SK-N-SH (cell line): ENCODE measurements around the gene IGSF23. TPM values are rescaled to one million over a fixed set of nuclear protein-coding genes. Genes with fewer than 3 reads are reported as not detected.

Experiments
- CTCF ChIA-PET: fragments of 300-600, 350-600 bp; formaldehyde crosslinking; extraction: SDS; loops from one replicate; lab custom pipeline; 2021; lab: Yijun Ruan, JAX
- POLR2A ChIA-PET: fragments of 350-600 bp; sonication (Branson Sonifier 250); formaldehyde crosslinking; extraction: SDS; loops from one replicate; lab custom pipeline; 2020; ENCODE audit warnings: antibody characterized with exemption, inconsistent platforms; lab: Yijun Ruan, JAX
- DNase-seq: peaks from one replicate; pipeline ENCODE4 v3.0.0; 2012
- H2AFZ ChIP-seq: fragments of 200-600 bp; sonication (generic); 2 replicates; pipeline ENCODE4 v1.8.1; 2016; ENCODE audit warnings: antibody characterized with exemption, mild to moderate bottlenecking, low read depth
- H3F3A ChIP-seq: fragments of 200-600 bp; sonication (generic); replicated peaks from 2 replicates; pipeline ENCODE3; 2016; ENCODE audit warnings: antibody characterized with exemption, mild to moderate bottlenecking; ENCODE audit not compliant: insufficient read depth
- H3K27ac ChIP-seq, 2 experiments: fragments of 200-500 bp in 1 of 2; fragments of 200-600 bp in 1 of 2; sonication (Bioruptor generic) in 1 of 2; sonication (generic), shearing (Covaris generic) in 1 of 2; 2 replicates each; pipeline versions ENCODE4 v1.5.1 to v1.6.1; 2014 to 2016; ENCODE audit warnings: low read depth in 2 of 2, inconsistent platforms in 1 of 2, low read length in 1 of 2, mild to moderate bottlenecking in 1 of 2, mixed read lengths in 1 of 2
- H3K27me3 ChIP-seq: fragments of 200-600 bp; sonication (generic), shearing (Covaris generic); 2 replicates; pipeline ENCODE4 v1.6.1; 2016; ENCODE audit warnings: mixed run types; ENCODE audit not compliant: insufficient read depth
- H3K36me3 ChIP-seq, 2 experiments: fragments of 200-500 bp in 1 of 2; fragments of 200-600 bp in 1 of 2; sonication (Bioruptor generic) in 1 of 2; sonication (generic) in 1 of 2; replicated peaks in 1 of 2; 2 replicates each; pipeline versions ENCODE3 to v1.5.1; 2014 to 2016; ENCODE audit warnings: low read length in 1 of 2, mild to moderate bottlenecking in 1 of 2; ENCODE audit not compliant: insufficient read depth in 2 of 2, control insufficient read depth in 1 of 2
- H3K4me1 ChIP-seq, 2 experiments: fragments of 200-500 bp in 1 of 2; fragments of 200-600 bp in 1 of 2; sonication (Bioruptor generic) in 1 of 2; sonication (generic), shearing (Covaris generic) in 1 of 2; 2 replicates each; pipeline versions ENCODE4 v1.5.1 to v1.6.1; 2014 to 2016; ENCODE audit warnings: low read depth in 1 of 2, low read length in 1 of 2, mixed run types in 1 of 2; ENCODE audit not compliant: insufficient read depth in 2 of 2, control insufficient read depth in 1 of 2
- H3K4me2 ChIP-seq: fragments of 200-600 bp; sonication (generic), shearing (Covaris generic); 2 replicates; pipeline ENCODE4 v1.6.1; 2017; ENCODE audit warnings: mixed run types
- H3K4me3 ChIP-seq, 2 experiments: fragments of 200-500 bp in 1 of 2; fragments of 200-600 bp in 1 of 2; sonication (Bioruptor generic) in 1 of 2; sonication (generic), shearing (Covaris generic) in 1 of 2; 2 replicates each; pipeline versions ENCODE4 v1.5.1 to v1.8.1; 2014 to 2016; ENCODE audit warnings: low read depth in 2 of 2, inconsistent platforms in 1 of 2, low read length in 1 of 2, mild to moderate bottlenecking in 1 of 2, mixed read lengths in 1 of 2, moderate library complexity in 1 of 2
- H3K79me2 ChIP-seq: fragments of 200-600 bp; sonication (generic); 2 replicates; pipeline ENCODE4 v1.8.1; 2017; ENCODE audit warnings: mild to moderate bottlenecking; ENCODE audit not compliant: insufficient read depth
- H3K9ac ChIP-seq: fragments of 200-600 bp; sonication (generic); 2 replicates; pipeline ENCODE4 v1.6.1; 2017; ENCODE audit warnings: mixed run types
- H3K9me2 ChIP-seq: fragments of 200-600 bp; sonication (generic); 2 replicates; pipeline ENCODE4 v1.6.1; 2017; ENCODE audit warnings: mixed run types
- H3K9me3 ChIP-seq: fragments of 200-600 bp; sonication (generic); 2 replicates; pipeline ENCODE4 v1.6.1; 2017; ENCODE audit warnings: mixed run types, mild to moderate bottlenecking, moderate library complexity
- H4K20me1 ChIP-seq: fragments of 200-600 bp; sonication (generic); 2 replicates; pipeline ENCODE4 v1.6.1; 2017; ENCODE audit warnings: mild to moderate bottlenecking, mixed run types; ENCODE audit not compliant: insufficient read depth
- CTCF ChIP-seq: fragments of 200-600 bp; sonication (generic); IDR thresholded peaks from 2 replicates; pipeline ENCODE4 v1.6.1; 2017; ENCODE audit warnings: antibody characterized with exemption, mild to moderate bottlenecking, moderate library complexity
- FOSL2 ChIP-seq: IDR thresholded peaks from 2 replicates; pipeline ENCODE4 v1.4.0; 2012; ENCODE audit warnings: low read depth, mild to moderate bottlenecking, moderate library complexity, borderline replicate concordance
- FOXJ3 ChIP-seq: sonication (generic); formaldehyde crosslinking; IDR thresholded peaks from 2 replicates; pipeline ENCODE4 v1.5.1; 2020; ENCODE audit warnings: mild to moderate bottlenecking, missing genetic modification reagents
- FOXM1 ChIP-seq: IDR thresholded peaks from 2 replicates; pipeline ENCODE4 v1.4.0; 2012; ENCODE audit warnings: low read depth, mild to moderate bottlenecking
- GABPA ChIP-seq: IDR thresholded peaks from 2 replicates; pipeline ENCODE4 v1.4.0; 2012; ENCODE audit warnings: low read depth, mild to moderate bottlenecking
- GATA2 ChIP-seq: sonication (generic); formaldehyde crosslinking; IDR thresholded peaks from 2 replicates; pipeline ENCODE4 v1.5.0; 2020; ENCODE audit warnings: mild to moderate bottlenecking, missing genetic modification reagents
- JUND ChIP-seq: IDR thresholded peaks from 2 replicates; pipeline ENCODE4 v1.4.0; 2012
- MXI1 ChIP-seq: IDR thresholded peaks from 2 replicates; pipeline ENCODE4 v1.6.1; 2012; ENCODE audit warnings: mild to moderate bottlenecking, low read depth, low read length, improper control_type of control experiment
- NRF1 ChIP-seq: IDR thresholded peaks from 2 replicates; pipeline ENCODE4 v1.6.1; 2012; ENCODE audit warnings: low read depth, mild to moderate bottlenecking, low read length
- POLR2AphosphoS5 ChIP-seq: IDR thresholded peaks from 2 replicates; pipeline ENCODE4 v1.6.1; 2012; ENCODE audit warnings: low read depth, low read length
- RAD21 ChIP-seq: IDR thresholded peaks from 2 replicates; pipeline ENCODE4 v1.6.1; 2012; ENCODE audit warnings: mild to moderate bottlenecking, low read length
- RCOR1 ChIP-seq: fragments of 150-350 bp; IDR thresholded peaks from 2 replicates; pipeline ENCODE4 v1.6.1; 2017; ENCODE audit warnings: antibody characterized with exemption, low read length
- REST ChIP-seq: IDR thresholded peaks from 2 replicates; pipeline ENCODE4 v1.6.1; 2012; ENCODE audit warnings: mild to moderate bottlenecking, low read depth, low read length, moderate library complexity
- RFX5 ChIP-seq: IDR thresholded peaks from 2 replicates; pipeline ENCODE4 v1.6.1; 2012; ENCODE audit warnings: mild to moderate bottlenecking, improper control_type of control experiment, low read length
- SMC3 ChIP-seq: IDR thresholded peaks from 2 replicates; pipeline ENCODE4 v1.6.1; 2012; ENCODE audit warnings: low read depth, low read length, improper control_type of control experiment
- TCF12 ChIP-seq: IDR thresholded peaks from 2 replicates; pipeline ENCODE4 v1.4.0; 2012
- TEAD4 ChIP-seq: IDR thresholded peaks from 2 replicates; pipeline ENCODE4 v1.4.0; 2012; ENCODE audit warnings: mild to moderate bottlenecking, borderline replicate concordance; ENCODE audit not compliant: insufficient read depth
- USF1 ChIP-seq: IDR thresholded peaks from 2 replicates; pipeline ENCODE4 v1.4.0; 2012; ENCODE audit warnings: low read depth, borderline replicate concordance
- YY1 ChIP-seq: IDR thresholded peaks from 2 replicates; pipeline ENCODE4 v1.4.0; 2012; ENCODE audit warnings: low read depth, mild to moderate bottlenecking
- ZBTB33 ChIP-seq: IDR thresholded peaks from 2 replicates; pipeline ENCODE4 v1.4.0; 2012; ENCODE audit warnings: low read depth, borderline replicate concordance
- WGBS: methylation state at CpG from one replicate; pipeline ENCODE4 v1.1.6; 2017; ENCODE audit warnings: low lambda C conversion rate; 5-methylcytosine and 5-hydroxymethylcytosine counted together
- polyA plus RNA-seq, 3 experiments: library from polyadenylated mRNA; depleted of rRNA; stranded (reverse); fragments of >200 nt; gene quantifications; 2 replicates each; pipeline ENCODE4 v1.2.3, GENCODE V29; 2012

The IGSF23 gene
- polyA plus RNA-seq, 1 of the 3 experiments (the other 2 are of a cell fraction): 0.08 TPM

- TF ChIP-seq CTCF: peak; percentile 68
- TF ChIP-seq FOXJ3 (CRISPR knock-in tag): no peak
- TF ChIP-seq FOXM1: no peak
- TF ChIP-seq RAD21: peak; percentile 65
- TF ChIP-seq RFX5: no peak
- TF ChIP-seq, all 33 proteins: peak for 3
Measured at GRCh38 chr19:44576843-44577565, 36.4 kb upstream of the IGSF23 start (continued).

- Histone ChIP-seq H3K4me3 (no peak overlapping the region), H3F3A (peaks cover 6% of the 10 kb centered on the region), H3K27me3 (no peaks in the 10 kb centered on the region), H3K79me2 (no peaks in the 10 kb centered on the region), H3K9me2 (no peaks in the 10 kb centered on the region), H3K9me3 (no peaks in the 10 kb centered on the region), H3K4me2 (no peak overlapping the region), H3K27ac (no peak overlapping the region), H4K20me1 (no peaks in the 10 kb centered on the region), H3K4me1 (no peaks in the 10 kb centered on the region), H3K9ac (no peak overlapping the region)
- ChIA-PET CTCF (interaction anchor here (1.0 to 3.3 kb wide), 5 partner anchors 11 to 80 kb away, joined by 3 to 16 read pairs (median 3); no protein-coding TSS in a partner anchor), POLR2A (no interaction called here)
- DNase-seq: no peak
- 27% methylated on average over 1 of the region's 1 CpG for WGBS
- TF ChIP-seq TCF12 (no peak), RCOR1 (no peak), GATA2 (CRISPR knock-in tag) (no peak), NRF1 (no peak), YY1 (no peak), SMC3 (no peak), FOXM1 (no peak), POLR2AphosphoS5 (no peak), REST (no peak), CTCF (no peak), RFX5 (no peak), ZBTB33 (no peak), JUND (no peak), TEAD4 (no peak), MXI1 (no peak), USF1 (no peak), FOSL2 (no peak), GABPA (no peak)
- TF ChIP-seq, all 33 proteins: peak for 0
- Histone ChIP-seq H3K36me3 (no peaks in the 10 kb centered on the region), H2AFZ (no peak overlapping the region)
Measured at GRCh38 chr19:44577566-44577874, 35.8 kb upstream of the IGSF23 start.
